HepG2 (cell line): ENCODE data around the gene RSPH9. TPM values are rescaled to one million over a fixed set of nuclear protein-coding genes. Genes with fewer than 3 reads are reported as not detected.

Experiments
- ATAC-seq: fragments of 200-7000 bp; cut with Tn5 transposase; 3 replicates; pipeline ENCODE4 v1.9.1; 2020; ENCODE audit warnings: mild to moderate bottlenecking, moderate library complexity
- BruUV-seq: library from RNA; stranded (reverse); fragments of 400-500 nt; replicated peaks from 2 replicates; lab custom pipeline; 2021; lab: Mats Ljungman, UMichigan
- CTCF ChIA-PET: fragments of 300-600 bp; formaldehyde crosslinking; extraction: SDS; loops from one replicate; lab custom pipeline; 2021; ENCODE audit warnings: low total read pairs, inconsistent platforms, low intra/inter-chr PET ratio; lab: Yijun Ruan, JAX
- POLR2A ChIA-PET: fragments of 350-600 bp; sonication (Branson Sonifier 250); formaldehyde crosslinking; loops from one replicate; lab custom pipeline; 2020; ENCODE audit warnings: antibody characterized with exemption, inconsistent platforms; lab: Yijun Ruan, JAX
- DNase-seq: peaks from one replicate; pipeline ENCODE4 v3.0.0-alpha.2; 2015; ENCODE audit warnings: low spot score
- FAIRE-seq: peaks from 3 replicates; lab custom pipeline; 2011; peaks lifted over from hg19 to GRCh38; lab: Jason Lieb, UNC
- H2AFZ ChIP-seq: one replicate; pipeline ENCODE4 v1.6.1; 2011; ENCODE audit warnings: low read length, inconsistent platforms
- H3K27ac ChIP-seq: fragments of 300-600 bp; 3 replicates; pipeline ENCODE4 v1.8.0; 2011; ENCODE audit warnings: mixed run types, mild to moderate bottlenecking, mixed read lengths, low read length, inconsistent platforms; ENCODE audit not compliant: insufficient read depth; ENCODE audit errors: extremely low read length
- H3K27me3 ChIP-seq, 2 experiments: fragments of 200-600 bp in 1 of 2; 2 replicates in 1 of 2; 3 replicates in 1 of 2; pipeline versions ENCODE4 v1.6.0 to v1.8.0; 2011; ENCODE audit warnings: low read length in 2 of 2, mild to moderate bottlenecking in 2 of 2, moderate library complexity in 2 of 2, inconsistent platforms in 1 of 2; ENCODE audit not compliant: insufficient read depth in 2 of 2, control insufficient read depth in 1 of 2
- H3K36me3 ChIP-seq, 2 experiments: fragments of 200-600 bp in 1 of 2; replicated peaks in 1 of 2; 2 replicates in 1 of 2; 3 replicates in 1 of 2; pipeline versions ENCODE4 v1.5.1 to v1.8.0; 2011; ENCODE audit warnings: low read length in 2 of 2, inconsistent platforms in 1 of 2; ENCODE audit not compliant: insufficient read depth in 2 of 2, control insufficient read depth in 1 of 2
- H3K4me1 ChIP-seq: 2 replicates; pipeline ENCODE4 v1.5.1; 2012; ENCODE audit warnings: low read length, inconsistent platforms; ENCODE audit not compliant: insufficient read depth
- H3K4me2 ChIP-seq: 2 replicates; pipeline ENCODE4 v1.6.0; 2011; ENCODE audit warnings: low read depth, low read length, inconsistent platforms
- H3K4me3 ChIP-seq, 3 experiments: fragments of 200-600 bp in 1 of 3; sonication (generic), shearing (Covaris generic) in 1 of 3; replicated peaks in 1 of 3; 2 replicates each; pipeline ENCODE4 v1.5.1; 2011 to 2016; ENCODE audit warnings: low read length in 3 of 3, inconsistent platforms in 2 of 3, low read depth in 2 of 3, mild to moderate bottlenecking in 2 of 3, control low read depth in 1 of 3, mixed read lengths in 1 of 3; ENCODE audit not compliant: insufficient read depth in 1 of 3
- H3K79me2 ChIP-seq: one replicate; pipeline ENCODE4 v1.6.1; 2011; ENCODE audit warnings: low read length, inconsistent platforms; ENCODE audit not compliant: insufficient read depth
- H3K9ac ChIP-seq: 2 replicates; pipeline ENCODE4 v1.6.0; 2011; ENCODE audit warnings: mild to moderate bottlenecking, low read depth, low read length, inconsistent platforms; ENCODE audit not compliant: insufficient read depth
- H3K9me3 ChIP-seq: 2 replicates; pipeline ENCODE4 v1.5.1; 2012; ENCODE audit warnings: mild to moderate bottlenecking, low read length
- H4K20me1 ChIP-seq: 2 replicates; pipeline ENCODE4 v1.6.0; 2011; ENCODE audit warnings: inconsistent platforms, mild to moderate bottlenecking, low read length, moderate library complexity; ENCODE audit not compliant: insufficient read depth
- HMGXB4 ChIP-seq, 2 experiments: sonication (generic) in 1 of 2; formaldehyde crosslinking in 1 of 2; IDR thresholded peaks; 2 replicates each; pipeline versions ENCODE4 v1.4.0 to v1.6.1; 2018 to 2020; ENCODE audit warnings: missing genetic modification reagents in 2 of 2, borderline replicate concordance in 1 of 2, low read depth in 1 of 2, mild to moderate bottlenecking in 1 of 2, missing biosample characterization in 1 of 2
- KDM5B ChIP-seq: sonication (generic); formaldehyde crosslinking; IDR thresholded peaks from 2 replicates; pipeline ENCODE4 v1.4.0; 2020; ENCODE audit warnings: missing genetic modification reagents, mild to moderate bottlenecking, borderline replicate concordance
- NFE2L1 ChIP-seq: sonication (generic); formaldehyde crosslinking; IDR thresholded peaks from 2 replicates; pipeline ENCODE4 v1.4.0; 2020; ENCODE audit warnings: missing genetic modification reagents, mild to moderate bottlenecking, borderline replicate concordance
- PHB2 ChIP-seq: fragments of 450-650 bp; IDR thresholded peaks from 2 replicates; pipeline ENCODE4 v1.6.1; 2018; ENCODE audit not compliant: partially characterized antibody
- SNAPC2 ChIP-seq: sonication (generic); formaldehyde crosslinking; IDR thresholded peaks from 2 replicates; pipeline ENCODE4 v1.8.1; 2022; ENCODE audit warnings: mild to moderate bottlenecking, missing genetic modification reagents
- TCF7 ChIP-seq: sonication (generic); IDR thresholded peaks from 2 replicates; pipeline ENCODE4 v1.6.1; 2016; ENCODE audit warnings: antibody characterized with exemption, low read depth
- ZMYM4 ChIP-seq: sonication (generic); formaldehyde crosslinking; IDR thresholded peaks from 2 replicates; pipeline ENCODE4 v1.8.1; 2023; ENCODE audit warnings: mild to moderate bottlenecking, missing genetic modification reagents
- ZNF574 ChIP-seq: sonication (generic); formaldehyde crosslinking; IDR thresholded peaks from 2 replicates; pipeline ENCODE4 v1.4.0; 2020; ENCODE audit warnings: missing genetic modification reagents
- WGBS: methylation state at CpG from one replicate; pipeline ENCODE4 v1.1.6; 2017; ENCODE audit warnings: low lambda C conversion rate; 5-methylcytosine and 5-hydroxymethylcytosine counted together
- in situ Hi-C: cut with HindIII; loops from 2 replicates; pipeline ENCODE4 v1.10.0; 2017; ENCODE audit warnings: low pct_unique_long_range_greater_than_20kb; ENCODE audit not compliant: extremely low pct_ligation_motif_present
- intact Hi-C: fragments of 100-400 bp; cut with micrococcal nuclease; formaldehyde crosslinking; loops from one replicate; pipeline ENCODE4 v1.10.0; 2022; ENCODE audit not compliant: unreplicated experiment
- polyA plus RNA-seq, 8 experiments: library from polyadenylated mRNA; depleted of rRNA in 3 of 8; stranded (reverse) in 7 of 8; unstranded in 1 of 8; fragments of >200 nt; fragmentation: Illumina TruSeq in 4 of 8; extraction: Trizol in 4 of 8; gene quantifications; 2 replicates each; pipeline versions ENCODE4 v1.2.1 to v1.2.3, GENCODE V29; 2011 to 2016; ENCODE audit warnings: low read depth in 4 of 8, missing spikeins in 1 of 8, mixed read lengths in 1 of 8; ENCODE audit not compliant: insufficient read depth in 1 of 8
- total RNA-seq, 5 experiments: library from RNA; depleted of rRNA; stranded (reverse); fragments of >200 nt; fragmentation: Illumina TruSeq; extraction: Trizol; gene quantifications; 2 replicates each; pipeline ENCODE4 v1.2.3, GENCODE V29; 2016; ENCODE audit warnings: low read depth in 1 of 5

The RSPH9 gene
- total and polyA plus RNA-seq, 2 of the 13 experiments (the other 11 are each of a cell fraction or from before 2014, with no cell fraction given): 0.04 TPM; not detected in 1

GRCh38 chr6:43710576-43710975, 65.7 kb downstream of the RSPH9 start (continued):
- TF ChIP-seq ZMYM4 (CRISPR knock-in tag) (no peak), KDM5B (CRISPR knock-in tag) (no peak), PHB2 (no peak), NFE2L1 (CRISPR knock-in tag) (no peak), ZNF574 (no peak), TCF7 (no peak), HMGXB4 (CRISPR knock-in tag; IDR thresholded peaks at IDR 0.05; ENCODE audit: borderline replicate concordance in 1 of 2, low read depth in 1 of 2) (no peak)

- H3K4me1 ChIP-seq: peaks cover 52% of the 10 kb centered on the region
- no peak overlapping the region for H3K4me3 ChIP-seq
- no peaks in the 10 kb centered on the region for H3K79me2 ChIP-seq
- TF ChIP-seq SNAPC2 (CRISPR knock-in tag): no peak
- in situ Hi-C loops: no loop called here
- no peak overlapping the region for H3K27ac ChIP-seq
- POLR2A ChIA-PET: no interaction called here
- no TSS peak for BruUV-seq
- H3K36me3 ChIP-seq: no peaks in the 10 kb centered on the region
- FAIRE-seq (no peak), ATAC-seq (no peak), DNase-seq (no peak)
- intact Hi-C loops: no loop called here
- no peaks in the 10 kb centered on the region for H4K20me1 ChIP-seq
- no peaks in the 10 kb centered on the region for H3K9me3 ChIP-seq
- H2AFZ ChIP-seq: no peak overlapping the region
- 68% methylated on average over 6 of the region's 6 CpGs for WGBS
- peaks cover 4 to 19% of the 10 kb centered on the region in 2 experiments; a peak in 3 of 5 replicates for H3K27me3 ChIP-seq
- H3K4me2 ChIP-seq: no peak overlapping the region
- CTCF ChIA-PET: no interaction called here
- H3K9ac ChIP-seq: no peak overlapping the region
These were observed 67.7 kb downstream of the RSPH9 start for GRCh38 chr6:43712579-43712978.
